ENCODE measurements around the gene MBNL1.

- TF ChIP-seq CTCF (IDR thresholded peaks at IDR 0.05) (no peak), POLR2A (IDR thresholded peaks at IDR 0.05) (no peak)
These were observed 91.6 kb downstream of the MBNL1 start for GRCh38 chr3:152360302-152360701.
